H9 (cell line): ENCODE measurements around the gene UBXN11. TPM values are rescaled to one million over a fixed set of nuclear protein-coding genes. Genes with fewer than 3 reads are reported as not detected.

Source experiments
- DNase-seq: peaks from one replicate; pipeline ENCODE4 v3.0.0-alpha.2; 2017
- H2AFZ ChIP-seq: one replicate; pipeline ENCODE4 v1.6.1; 2013; ENCODE audit warnings: mild to moderate bottlenecking, low read length, control low read depth, moderate library complexity
- H2AK5ac ChIP-seq: 2 replicates; pipeline ENCODE4 v1.6.1; 2013; ENCODE audit warnings: low read length, control low read depth, mixed read lengths; ENCODE audit not compliant: insufficient read length
- H2BK120ac ChIP-seq: one replicate; pipeline ENCODE4 v1.6.1; 2013; ENCODE audit warnings: low read depth, mild to moderate bottlenecking, low read length, control low read depth, inconsistent platforms; ENCODE audit not compliant: poor library complexity, severe bottlenecking
- H2BK12ac ChIP-seq: 2 replicates; pipeline ENCODE4 v1.6.1; 2013; ENCODE audit warnings: low read length, control low read depth, mixed read lengths, low read depth; ENCODE audit not compliant: insufficient read length
- H2BK15ac ChIP-seq: 2 replicates; pipeline ENCODE4 v1.6.1; 2013; ENCODE audit warnings: low read depth, low read length, control low read depth
- H2BK20ac ChIP-seq: one replicate; pipeline ENCODE4 v1.6.1; 2013; ENCODE audit warnings: low read depth, mild to moderate bottlenecking, low read length, control low read depth, inconsistent platforms; ENCODE audit not compliant: poor library complexity, severe bottlenecking
- H2BK5ac ChIP-seq: 2 replicates; pipeline ENCODE4 v1.6.1; 2013; ENCODE audit warnings: low read length, control low read depth, mixed read lengths; ENCODE audit not compliant: insufficient read length
- H3K14ac ChIP-seq: 2 replicates; pipeline ENCODE4 v1.6.1; 2013; ENCODE audit warnings: low read length, control low read depth; ENCODE audit not compliant: insufficient read depth
- H3K18ac ChIP-seq: 2 replicates; pipeline ENCODE4 v1.6.1; 2013; ENCODE audit warnings: low read depth, mild to moderate bottlenecking, mixed read lengths, low read length, control low read depth; ENCODE audit not compliant: insufficient read length
- H3K23ac ChIP-seq: 2 replicates; pipeline ENCODE4 v1.6.1; 2013; ENCODE audit warnings: low read length, control low read depth, mixed read lengths, low read depth; ENCODE audit not compliant: insufficient read length
- H3K23me2 ChIP-seq: 2 replicates; pipeline ENCODE4 v1.6.1; 2013; ENCODE audit warnings: low read depth, mild to moderate bottlenecking, mixed read lengths, low read length, control low read depth; ENCODE audit not compliant: insufficient read length, poor library complexity, severe bottlenecking
- H3K27ac ChIP-seq: 2 replicates; pipeline ENCODE4 v1.5.1; 2013; ENCODE audit warnings: low read length, control low read depth, mixed read lengths, low read depth; ENCODE audit not compliant: insufficient read length
- H3K27me3 ChIP-seq: 2 replicates; pipeline ENCODE4 v1.6.1; 2013; ENCODE audit warnings: low read length, control low read depth, inconsistent platforms; ENCODE audit not compliant: insufficient read depth
- H3K4ac ChIP-seq: 2 replicates; pipeline ENCODE4 v1.6.1; 2013; ENCODE audit warnings: low read depth, mild to moderate bottlenecking, control low read depth, inconsistent platforms, low read length, moderate library complexity
- H3K4me1 ChIP-seq: 2 replicates; pipeline ENCODE4 v1.6.1; 2013; ENCODE audit warnings: low read length, control low read depth, inconsistent platforms; ENCODE audit not compliant: insufficient read depth
- H3K4me2 ChIP-seq: 2 replicates; pipeline ENCODE4 v1.6.1; 2013; ENCODE audit warnings: low read length, control low read depth, mixed read lengths; ENCODE audit not compliant: insufficient read length, insufficient read depth
- H3K56ac ChIP-seq: 2 replicates; pipeline ENCODE4 v1.6.1; 2013; ENCODE audit warnings: low read depth, mild to moderate bottlenecking, mixed read lengths, low read length, control low read depth; ENCODE audit not compliant: insufficient read length
- H3K79me1 ChIP-seq: 2 replicates; pipeline ENCODE4 v1.6.1; 2013; ENCODE audit warnings: low read depth, mild to moderate bottlenecking, moderate library complexity, low read length, control low read depth, inconsistent platforms; ENCODE audit not compliant: insufficient read depth, poor library complexity, severe bottlenecking
- H3K79me2 ChIP-seq: 2 replicates; pipeline ENCODE4 v1.6.1; 2013; ENCODE audit warnings: low read length, control low read depth, inconsistent platforms; ENCODE audit not compliant: insufficient read depth
- H3K9ac ChIP-seq: 2 replicates; pipeline ENCODE4 v1.6.1; 2013; ENCODE audit warnings: low read length, control low read depth, mixed read lengths; ENCODE audit not compliant: insufficient read length; ENCODE audit errors: extremely low read depth
- H3K9me3 ChIP-seq: one replicate; pipeline ENCODE4 v1.6.1; 2013; ENCODE audit warnings: low read depth, low read length, inconsistent platforms; ENCODE audit not compliant: control insufficient read depth
- H3T11ph ChIP-seq: one replicate; pipeline ENCODE4 v1.6.1; 2013; ENCODE audit warnings: mild to moderate bottlenecking, low read length, control low read depth, inconsistent platforms
- H4K20me1 ChIP-seq: one replicate; pipeline ENCODE4 v1.6.1; 2013; ENCODE audit not compliant: control insufficient read depth, insufficient read length, insufficient read depth
- H4K5ac ChIP-seq: 2 replicates; pipeline ENCODE4 v1.6.1; 2013; ENCODE audit warnings: low read depth, mild to moderate bottlenecking, mixed read lengths, low read length, control low read depth; ENCODE audit not compliant: insufficient read length
- H4K8ac ChIP-seq: replicated peaks from 2 replicates; pipeline ENCODE4 v1.6.1; 2013; ENCODE audit warnings: low read length, control low read depth, mixed read lengths, low read depth; ENCODE audit not compliant: insufficient read length
- H4K91ac ChIP-seq: 2 replicates; pipeline ENCODE4 v1.6.1; 2013; ENCODE audit warnings: low read depth, mild to moderate bottlenecking, moderate library complexity, mixed read lengths, low read length, control low read depth; ENCODE audit not compliant: insufficient read length
- H3K27ac Mint-ChIP-seq, 3 experiments: 2 replicates in 2 of 3; 3 replicates in 1 of 3; pipeline ENCODE4 v1.8.0; 2020 to 2021; ENCODE audit warnings: mixed read lengths in 3 of 3, mild to moderate bottlenecking in 1 of 3, moderate library complexity in 1 of 3
- H3K27me3 Mint-ChIP-seq: 2 replicates; pipeline ENCODE4 v1.8.0; 2021; ENCODE audit warnings: low read depth, mild to moderate bottlenecking, moderate library complexity, mixed read lengths
- H3K36me3 Mint-ChIP-seq, 3 experiments: 2 replicates in 2 of 3; 3 replicates in 1 of 3; pipeline ENCODE4 v1.8.0; 2020 to 2021; ENCODE audit warnings: low read depth in 3 of 3, mixed read lengths in 3 of 3; ENCODE audit not compliant: insufficient read depth in 1 of 3
- H3K4me1 Mint-ChIP-seq, 2 experiments: 2 replicates each; pipeline ENCODE4 v1.8.0; 2020; ENCODE audit warnings: mixed read lengths in 2 of 2
- H3K4me3 Mint-ChIP-seq, 2 experiments: 2 replicates in 1 of 2; 3 replicates in 1 of 2; pipeline ENCODE4 v1.8.0; 2020 to 2021; ENCODE audit warnings: mild to moderate bottlenecking in 2 of 2, mixed read lengths in 2 of 2, moderate library complexity in 1 of 2
- H3K9me3 Mint-ChIP-seq, 2 experiments: 2 replicates in 1 of 2; 3 replicates in 1 of 2; pipeline ENCODE4 v1.8.0; 2020; ENCODE audit warnings: mild to moderate bottlenecking in 2 of 2, mixed read lengths in 2 of 2, moderate library complexity in 1 of 2
- WGBS: extraction: QIAGEN DNeasy Blood & Tissue Kit; methylation state at CpG from one replicate; pipeline ENCODE4 v1.1.7; 2013; ENCODE audit warnings: missing lambda C conversion rate, low lambda C conversion rate, mixed read lengths; ENCODE audit not compliant: insufficient read length; ENCODE audit errors: extremely low coverage; 5-methylcytosine and 5-hydroxymethylcytosine counted together
- total RNA-seq: library from RNA; stranded (reverse); gene quantifications from 2 replicates; pipeline ENCODE4 v1.2.1, GENCODE V29; 2021
- TF ChIP-seq, protein P1 (sequence below): fragments of 200-600 bp; sonication (generic); conservative IDR thresholded peaks from 3 replicates; pipeline ENCODE4 v1.8.0; 2021; ENCODE audit warnings: antibody characterized with exemption, mild to moderate bottlenecking

The UBXN11 gene
- total RNA-seq, 1 experiment from 2014 or later = 13.7 TPM

DNA sequence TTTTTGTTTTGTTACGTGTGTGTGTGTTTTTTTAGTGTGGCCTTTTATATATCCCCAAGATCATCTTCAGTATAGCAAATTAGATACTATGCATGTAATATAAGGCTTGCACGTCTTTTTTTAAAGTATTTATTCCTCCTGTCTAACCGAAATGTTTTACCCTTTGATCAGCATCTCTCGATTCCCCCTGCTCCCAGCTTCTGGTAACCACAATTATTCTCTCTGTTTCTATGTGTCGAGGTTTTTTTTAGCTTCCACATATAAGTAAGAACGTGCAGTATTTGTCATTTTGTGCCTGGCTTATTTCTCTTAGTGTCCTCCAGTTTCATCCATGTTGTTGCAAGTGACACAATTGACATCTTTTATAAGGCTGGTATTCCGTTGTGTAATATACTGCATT lies 53.7 kb downstream of the UBXN11 start:
- no peak overlapping the region for H3K4ac ChIP-seq
- TF ChIP-seq, protein P1, sequence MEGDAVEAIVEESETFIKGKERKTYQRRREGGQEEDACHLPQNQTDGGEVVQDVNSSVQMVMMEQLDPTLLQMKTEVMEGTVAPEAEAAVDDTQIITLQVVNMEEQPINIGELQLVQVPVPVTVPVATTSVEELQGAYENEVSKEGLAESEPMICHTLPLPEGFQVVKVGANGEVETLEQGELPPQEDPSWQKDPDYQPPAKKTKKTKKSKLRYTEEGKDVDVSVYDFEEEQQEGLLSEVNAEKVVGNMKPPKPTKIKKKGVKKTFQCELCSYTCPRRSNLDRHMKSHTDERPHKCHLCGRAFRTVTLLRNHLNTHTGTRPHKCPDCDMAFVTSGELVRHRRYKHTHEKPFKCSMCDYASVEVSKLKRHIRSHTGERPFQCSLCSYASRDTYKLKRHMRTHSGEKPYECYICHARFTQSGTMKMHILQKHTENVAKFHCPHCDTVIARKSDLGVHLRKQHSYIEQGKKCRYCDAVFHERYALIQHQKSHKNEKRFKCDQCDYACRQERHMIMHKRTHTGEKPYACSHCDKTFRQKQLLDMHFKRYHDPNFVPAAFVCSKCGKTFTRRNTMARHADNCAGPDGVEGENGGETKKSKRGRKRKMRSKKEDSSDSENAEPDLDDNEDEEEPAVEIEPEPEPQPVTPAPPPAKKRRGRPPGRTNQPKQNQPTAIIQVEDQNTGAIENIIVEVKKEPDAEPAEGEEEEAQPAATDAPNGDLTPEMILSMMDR = no peak
- H3K36me3 Mint-ChIP-seq = peaks cover 48 to 71% (median 70%) of the 10 kb centered on the region in 3 experiments
- H3K9ac ChIP-seq = no peak overlapping the region
- WGBS = no CpG with 5 or more reads among the region's 7 CpGs
- no peaks in the 10 kb centered on the region for H4K20me1 ChIP-seq
- no peak overlapping the region for H3T11ph ChIP-seq
- H3K27ac Mint-ChIP-seq = no peak overlapping the region
- no peak overlapping the region for H3K4me3 Mint-ChIP-seq
- H2BK120ac ChIP-seq = no peak overlapping the region
- no peak overlapping the region for H3K18ac ChIP-seq
- no peak overlapping the region for H4K8ac ChIP-seq
- H2AFZ ChIP-seq = no peak overlapping the region
- H3K9me3 Mint-ChIP-seq = peaks cover 3 to 4% of the 10 kb centered on the region in 2 experiments; a peak in 3 of 5 replicates
- no peak overlapping the region for H2BK12ac ChIP-seq
- H3K27me3 ChIP-seq = no peaks in the 10 kb centered on the region
- no peak overlapping the region for H4K91ac ChIP-seq
- DNase-seq = no peak
- H2BK15ac ChIP-seq = no peak overlapping the region
- H3K27ac ChIP-seq = no peak overlapping the region
- no peaks in the 10 kb centered on the region; the same call in 1 of the 2 replicates for H3K79me2 ChIP-seq
- no peak overlapping the region for H4K5ac ChIP-seq
- no peak overlapping the region for H3K4me2 ChIP-seq
- no peak overlapping the region for H3K56ac ChIP-seq
- H3K79me1 ChIP-seq = peaks cover 4% of the 10 kb centered on the region
- H3K23me2 ChIP-seq = no peaks in the 10 kb centered on the region
- H3K4me1 ChIP-seq = no peaks in the 10 kb centered on the region
- no peaks in the 10 kb centered on the region for H3K27me3 Mint-ChIP-seq
- H3K14ac ChIP-seq = no peak overlapping the region
- H2BK20ac ChIP-seq = no peak overlapping the region
- no peak overlapping the region for H3K23ac ChIP-seq
- no peaks in the 10 kb centered on the region for H3K4me1 Mint-ChIP-seq
- H2BK5ac ChIP-seq = no peak overlapping the region
- H3K9me3 ChIP-seq = no peaks in the 10 kb centered on the region
- no peak overlapping the region for H2AK5ac ChIP-seq
